Subcutaneous adipose tissue (tissue), 4 donors: ENCODE measurements around the gene SEC24C. TPM values are rescaled to one million over a fixed set of nuclear protein-coding genes. Genes with fewer than 3 reads are reported as not detected.

Source experiments
- total RNA-seq, 4 donors: library from RNA; depleted of rRNA; stranded (reverse); fragments of >200 nt; gene quantifications; one replicate each; pipeline ENCODE4 v1.1.0, GENCODE V29; 2016
- TF ChIP-seq, protein P1 (sequence below): fragments of 450-650 bp; IDR thresholded peaks from one replicate; pipeline ENCODE4 v1.5.1; 2016; ENCODE audit warnings: low read depth, mild to moderate bottlenecking, control low read depth, antibody characterized with exemption, moderate library complexity

SEC24C gene
- total RNA-seq, 4 donors from 2014 or later: 36.7 to 48.8 (median 40.1) TPM

DNA sequence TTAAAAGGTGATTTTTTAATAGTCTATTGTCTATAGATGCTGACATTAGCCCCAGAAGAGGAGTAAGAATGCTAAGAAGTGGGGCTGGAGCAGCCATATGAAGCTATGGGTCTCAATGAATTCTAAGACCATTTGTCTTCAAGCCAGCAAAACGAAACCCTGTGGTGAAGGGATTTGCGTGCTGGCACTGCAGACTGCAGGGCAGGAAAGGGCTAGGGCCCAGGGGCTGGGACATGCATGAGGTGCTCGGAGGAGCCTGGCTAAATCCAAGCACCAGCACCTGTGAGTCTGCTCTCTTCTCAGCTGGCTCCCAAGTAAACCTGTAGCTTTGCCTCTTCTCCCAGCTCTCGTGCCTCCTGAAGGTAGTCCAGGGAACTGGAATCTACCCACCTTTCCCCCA lies 68.5 kb downstream of the SEC24C start:
- TF ChIP-seq, protein P1, sequence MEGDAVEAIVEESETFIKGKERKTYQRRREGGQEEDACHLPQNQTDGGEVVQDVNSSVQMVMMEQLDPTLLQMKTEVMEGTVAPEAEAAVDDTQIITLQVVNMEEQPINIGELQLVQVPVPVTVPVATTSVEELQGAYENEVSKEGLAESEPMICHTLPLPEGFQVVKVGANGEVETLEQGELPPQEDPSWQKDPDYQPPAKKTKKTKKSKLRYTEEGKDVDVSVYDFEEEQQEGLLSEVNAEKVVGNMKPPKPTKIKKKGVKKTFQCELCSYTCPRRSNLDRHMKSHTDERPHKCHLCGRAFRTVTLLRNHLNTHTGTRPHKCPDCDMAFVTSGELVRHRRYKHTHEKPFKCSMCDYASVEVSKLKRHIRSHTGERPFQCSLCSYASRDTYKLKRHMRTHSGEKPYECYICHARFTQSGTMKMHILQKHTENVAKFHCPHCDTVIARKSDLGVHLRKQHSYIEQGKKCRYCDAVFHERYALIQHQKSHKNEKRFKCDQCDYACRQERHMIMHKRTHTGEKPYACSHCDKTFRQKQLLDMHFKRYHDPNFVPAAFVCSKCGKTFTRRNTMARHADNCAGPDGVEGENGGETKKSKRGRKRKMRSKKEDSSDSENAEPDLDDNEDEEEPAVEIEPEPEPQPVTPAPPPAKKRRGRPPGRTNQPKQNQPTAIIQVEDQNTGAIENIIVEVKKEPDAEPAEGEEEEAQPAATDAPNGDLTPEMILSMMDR: no peak

DNA sequence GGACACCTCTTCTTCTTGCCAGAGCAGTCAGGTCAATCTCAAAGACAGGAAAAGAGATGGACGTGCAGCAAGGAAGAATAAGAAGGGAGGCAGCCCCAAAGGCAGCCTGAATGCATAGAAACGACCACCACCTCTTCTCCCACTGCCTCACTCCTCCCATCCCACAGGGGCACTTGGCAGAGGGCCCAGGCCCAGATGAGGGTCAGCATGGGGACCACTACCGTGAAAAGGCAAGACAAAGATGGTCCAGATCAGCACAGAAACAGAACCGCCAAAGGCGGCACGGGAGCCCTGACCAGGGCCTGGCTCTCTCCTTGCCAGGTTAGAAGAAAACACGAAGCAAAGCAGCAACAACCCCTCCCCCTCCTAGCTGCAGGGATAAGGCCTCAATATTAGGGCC lies 69.2 kb downstream of the SEC24C start:
- TF ChIP-seq, protein P1: no peak

DNA sequence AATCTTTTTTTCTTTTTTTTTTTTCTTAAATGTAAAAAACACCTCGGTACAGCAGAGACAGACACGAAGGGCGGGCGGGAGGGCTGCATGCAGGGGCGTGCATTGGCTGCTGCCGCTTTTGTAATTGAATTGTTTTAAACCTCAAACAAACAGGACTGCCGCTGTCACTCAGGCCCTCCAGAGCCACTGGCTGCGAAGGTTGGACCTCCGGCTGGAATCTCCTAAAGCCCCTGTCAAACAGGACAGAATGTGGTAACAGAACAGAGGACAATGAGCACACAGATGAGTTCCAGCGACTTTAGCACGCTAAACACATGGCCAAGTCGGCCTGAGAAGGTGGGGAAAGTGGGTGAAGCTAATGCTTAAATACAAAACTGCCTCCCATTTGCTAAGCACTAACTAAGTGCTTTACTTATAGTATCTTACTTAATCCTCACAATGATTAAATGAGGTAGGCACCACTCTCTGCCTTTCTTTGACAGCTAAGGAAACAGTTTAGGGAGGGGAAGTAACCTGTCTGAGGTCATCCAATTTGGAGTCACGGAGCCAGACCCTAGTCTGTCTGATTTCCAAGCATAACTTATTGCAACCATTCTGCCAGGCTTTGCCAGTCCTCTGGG lies 70.2 kb downstream of the SEC24C start:
- TF ChIP-seq, protein P1: no peak

DNA sequence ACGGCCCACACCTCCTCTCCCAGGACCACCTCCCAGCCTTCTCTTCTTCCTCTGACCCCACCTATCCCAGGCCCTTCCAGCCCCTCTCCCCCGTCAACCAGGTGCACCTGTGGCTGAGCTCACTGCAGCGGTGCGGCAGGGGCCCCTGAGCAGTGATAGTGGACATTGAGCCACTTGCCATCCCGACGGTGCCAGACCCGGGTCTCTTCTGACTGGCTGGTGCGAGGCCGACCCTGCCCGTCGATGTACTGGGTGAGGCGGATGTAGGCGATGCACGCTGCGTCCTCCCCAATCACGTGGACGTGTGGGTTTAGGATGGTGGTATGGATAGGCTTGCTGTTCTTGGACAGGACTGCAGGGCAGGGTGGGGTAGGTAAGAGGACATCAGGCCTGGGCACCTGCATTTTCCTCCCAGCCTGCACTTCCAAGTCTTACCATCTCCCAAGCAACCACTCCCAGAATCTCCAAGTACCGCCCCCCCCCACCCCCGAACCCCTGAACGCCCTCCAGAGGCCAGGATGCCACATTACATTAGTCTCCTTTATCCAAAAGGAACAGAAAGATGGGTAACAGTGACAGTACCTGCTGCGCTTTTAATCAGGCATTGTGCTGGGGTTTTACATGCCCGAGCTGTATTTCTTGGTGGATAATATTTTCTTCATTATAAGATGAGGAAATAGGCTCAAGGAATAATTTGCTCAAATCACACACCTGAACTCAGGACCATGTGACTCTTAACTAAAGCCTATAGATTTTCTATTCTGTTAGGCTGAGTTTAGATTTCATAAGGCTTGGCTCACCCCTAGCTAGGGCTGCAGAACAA lies 70.9 kb downstream of the SEC24C start:
- TF ChIP-seq, protein P1: no peak

DNA sequence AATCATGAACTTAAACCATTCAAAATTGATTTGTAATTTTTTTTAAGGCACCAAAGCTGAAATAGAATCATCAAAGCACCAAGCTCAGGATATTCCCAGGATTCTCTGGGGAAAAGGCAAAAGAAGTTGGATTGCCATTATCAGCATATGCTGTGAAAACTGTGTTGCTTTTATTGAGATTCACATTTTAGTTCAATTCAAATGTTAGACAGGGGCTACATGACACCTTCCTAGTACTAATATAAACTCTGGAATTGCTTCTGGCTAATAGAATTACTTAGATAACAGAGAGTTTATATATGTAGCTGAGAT lies 71.5 kb downstream of the SEC24C start:
- TF ChIP-seq, protein P1: no peak

DNA sequence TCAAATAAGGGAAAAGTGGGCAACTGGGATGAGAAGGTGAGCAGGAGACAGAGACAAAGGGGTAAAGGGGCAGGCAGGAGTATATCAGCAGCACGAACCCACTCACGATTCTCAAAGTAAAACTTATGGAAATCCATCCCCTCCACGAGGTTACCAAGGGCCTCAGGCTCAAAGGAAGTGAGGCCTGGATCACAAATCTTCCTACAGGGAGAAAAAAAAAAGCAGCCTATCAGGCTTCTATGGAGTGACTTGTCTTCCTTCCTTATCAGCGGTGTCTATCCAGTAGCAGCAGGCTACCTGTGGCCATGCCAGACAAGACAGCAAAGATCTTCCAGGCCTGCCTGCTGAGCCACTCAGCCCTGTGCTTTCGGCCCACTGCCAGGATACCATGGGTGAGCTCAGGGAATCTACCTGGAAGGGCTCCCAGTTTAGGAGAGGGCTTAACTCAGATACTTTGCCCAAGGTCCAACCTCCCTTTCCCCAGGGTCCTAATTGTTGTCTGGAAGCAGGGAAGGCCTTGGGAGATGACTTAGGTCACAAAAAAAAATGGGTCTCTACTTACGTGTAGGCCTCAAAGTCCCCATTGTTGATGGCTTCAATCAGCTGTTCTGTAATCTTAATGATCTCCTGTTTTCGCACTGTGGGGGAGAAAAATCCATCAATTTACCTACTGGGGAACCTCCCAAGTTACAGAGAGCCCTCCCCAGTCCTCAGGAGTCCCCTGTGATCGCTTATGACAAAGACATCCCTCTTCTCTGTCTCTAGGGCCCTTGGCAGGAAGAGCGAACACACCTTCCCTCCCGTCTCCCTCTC lies 73.0 kb downstream of the SEC24C start:
- TF ChIP-seq, protein P1: no peak

DNA sequence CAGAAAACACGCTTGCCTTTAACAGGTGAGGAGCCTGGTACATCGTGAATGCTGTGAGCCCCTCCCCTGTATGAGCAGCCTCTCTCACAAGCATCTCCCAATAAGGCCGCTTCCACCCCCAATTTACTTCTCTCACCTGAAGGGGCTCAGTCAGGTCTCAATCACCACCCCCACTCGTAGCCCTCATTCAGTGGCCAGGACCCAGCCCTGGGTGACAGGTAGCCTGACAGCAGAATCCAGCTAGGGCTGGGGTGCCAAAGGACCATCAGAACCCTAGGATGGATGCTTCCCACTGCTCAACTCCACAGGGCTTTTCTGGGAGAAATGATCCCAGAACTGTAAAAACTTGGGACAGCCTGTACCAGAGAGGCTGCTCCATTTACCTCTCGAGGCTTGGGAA lies 73.7 kb downstream of the SEC24C start:
- TF ChIP-seq, protein P1: no peak
